GM19025 (cell line): ENCODE data around the gene SKAP1.
"Not testable (repeated sequence)": the region's sequence is repeated elsewhere in the genome, so short reads cannot be mapped to it uniquely, and the experiment has no call there.

Source experiments
- ATAC-seq: cut with Tn5 transposase; IDR thresholded peaks from one replicate; pipeline ENCODE4 v1.9.1; 2021; ENCODE audit warnings: mild to moderate bottlenecking, low read depth, moderate library complexity; ENCODE audit not compliant: unreplicated experiment

SKAP1 gene

DNA sequence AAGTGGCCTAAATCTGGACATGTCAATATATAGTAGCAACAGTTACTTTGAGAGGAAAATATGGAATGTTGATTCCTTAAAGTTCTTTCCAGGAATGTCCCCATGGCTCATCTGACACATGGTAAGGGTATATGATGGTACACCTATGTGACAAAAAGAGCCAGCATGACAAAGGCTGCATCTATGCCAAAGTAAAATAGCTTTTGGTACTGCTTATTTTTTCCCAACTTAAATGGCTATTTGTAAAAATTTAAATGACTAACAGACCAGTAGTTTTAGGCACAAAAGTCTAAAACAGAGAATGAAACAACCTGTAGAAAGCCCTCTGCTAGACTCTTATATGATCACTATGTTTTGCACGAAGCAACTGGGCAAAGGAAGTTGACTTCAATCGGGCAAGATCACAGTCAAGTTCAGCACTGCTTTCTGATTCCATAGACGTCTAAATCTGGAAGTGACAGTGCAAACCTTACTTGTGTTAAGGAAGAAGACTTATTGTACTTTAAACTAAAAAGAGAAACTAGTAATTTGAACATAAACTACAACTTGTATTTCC lies 135.1 kb downstream of the SKAP1 start:
- no peak for ATAC-seq

DNA sequence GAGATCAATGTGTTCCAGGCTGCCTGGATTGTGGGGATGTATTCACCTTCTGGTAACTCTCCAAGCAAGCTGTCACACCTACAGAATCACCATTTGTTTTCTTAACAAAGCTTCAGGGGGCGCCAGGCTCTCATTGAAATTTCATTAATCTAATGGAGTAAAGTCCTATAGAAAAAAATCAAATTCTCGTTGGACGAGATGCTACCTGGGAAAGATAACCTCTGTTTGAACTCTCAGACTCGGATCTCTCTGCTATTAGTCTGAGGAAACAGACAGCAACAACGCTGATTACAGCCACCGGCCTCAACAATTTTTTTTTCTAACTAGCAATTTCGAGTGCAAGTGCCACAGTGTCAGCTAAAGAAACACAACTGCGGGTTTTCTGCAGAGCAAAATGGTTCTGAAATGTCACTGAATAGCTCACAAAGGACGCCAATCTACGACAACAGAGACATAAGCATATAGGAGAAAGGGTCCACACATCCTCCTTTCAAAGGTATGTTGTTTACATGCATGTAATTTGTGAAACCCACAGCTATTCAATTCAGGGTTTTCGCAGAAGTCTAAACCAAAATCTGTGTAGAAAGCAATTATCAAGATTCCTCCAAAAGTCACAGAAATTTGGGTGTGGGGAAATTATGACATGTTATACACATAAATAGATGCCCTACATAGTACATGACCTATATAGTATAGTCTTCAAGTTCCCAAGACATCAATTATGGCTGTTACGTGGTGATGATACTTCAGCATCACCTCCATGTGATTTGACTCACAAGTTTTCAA lies 135.8 kb downstream of the SKAP1 start:
- no peak for ATAC-seq

DNA sequence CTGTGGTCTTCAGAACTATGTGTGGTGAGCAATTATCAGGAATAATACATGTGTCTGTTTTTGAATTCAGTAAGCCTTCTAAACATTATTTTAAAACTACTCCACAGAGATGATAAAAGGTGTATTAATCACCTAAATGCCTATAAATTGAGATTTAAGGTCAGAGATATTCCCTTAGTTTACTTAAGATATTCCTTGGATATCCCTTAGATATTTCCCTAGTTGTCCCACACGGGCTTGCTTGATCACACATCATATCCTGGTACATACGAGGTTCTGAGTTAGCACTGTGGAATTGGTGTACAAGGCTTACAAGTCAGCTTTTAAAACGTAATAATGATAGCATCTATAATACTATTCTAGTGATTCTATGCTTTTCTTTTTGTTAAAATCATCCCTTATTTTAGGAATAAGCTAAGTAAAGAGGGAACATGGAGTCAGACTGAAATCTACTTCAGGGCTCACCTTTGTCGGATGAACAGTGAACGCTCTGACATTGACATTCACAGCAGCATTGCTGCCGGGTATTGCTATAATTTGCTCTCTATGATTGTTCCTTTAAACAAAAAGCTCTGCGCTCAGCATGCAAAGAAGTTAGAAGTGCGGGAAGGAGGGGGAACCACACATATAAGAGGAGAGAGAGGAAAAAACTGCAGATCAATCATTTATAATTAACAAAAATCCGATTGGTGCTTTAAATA lies 136.5 kb downstream of the SKAP1 start:
- no peak for ATAC-seq

DNA sequence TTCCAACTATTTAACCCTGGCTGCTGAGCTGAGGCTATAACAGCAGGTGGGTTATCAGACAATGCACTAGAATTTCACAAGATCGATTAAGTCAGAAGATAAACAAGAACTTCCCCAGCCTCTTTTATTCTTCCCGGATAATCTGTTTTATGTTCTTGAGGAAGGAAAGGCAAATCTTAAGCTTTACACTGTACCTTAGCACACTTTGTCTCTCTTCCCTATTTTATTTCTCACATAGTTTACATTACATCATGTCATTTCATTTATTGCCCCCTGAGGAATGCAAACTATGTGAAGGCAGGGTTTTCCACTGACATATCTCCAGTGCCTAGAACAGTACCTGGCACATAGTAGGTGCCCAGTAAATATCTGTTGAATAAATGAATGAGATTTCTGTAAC lies 139.6 kb downstream of the SKAP1 start:
- ATAC-seq, result no peak

DNA sequence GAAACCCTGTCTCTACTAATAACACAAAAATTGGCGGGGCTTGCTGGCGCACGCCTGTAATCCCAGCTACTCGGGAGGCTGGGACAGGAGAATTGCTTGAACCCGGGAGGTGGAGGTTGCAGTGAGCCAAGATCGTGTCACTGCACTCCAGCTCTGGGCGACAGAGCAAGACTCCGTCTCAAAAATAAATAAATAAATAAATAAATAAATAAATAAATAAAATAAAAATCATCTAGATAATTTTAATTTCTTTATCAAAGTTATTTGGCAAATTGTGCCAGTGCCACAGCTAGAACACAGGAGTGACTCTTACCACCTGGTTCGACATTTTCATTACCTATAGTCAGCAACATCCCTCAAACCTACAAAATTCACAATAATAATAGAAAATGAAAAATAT lies 143.1 kb downstream of the SKAP1 start:
- ATAC-seq, result not testable (repeated sequence)

DNA sequence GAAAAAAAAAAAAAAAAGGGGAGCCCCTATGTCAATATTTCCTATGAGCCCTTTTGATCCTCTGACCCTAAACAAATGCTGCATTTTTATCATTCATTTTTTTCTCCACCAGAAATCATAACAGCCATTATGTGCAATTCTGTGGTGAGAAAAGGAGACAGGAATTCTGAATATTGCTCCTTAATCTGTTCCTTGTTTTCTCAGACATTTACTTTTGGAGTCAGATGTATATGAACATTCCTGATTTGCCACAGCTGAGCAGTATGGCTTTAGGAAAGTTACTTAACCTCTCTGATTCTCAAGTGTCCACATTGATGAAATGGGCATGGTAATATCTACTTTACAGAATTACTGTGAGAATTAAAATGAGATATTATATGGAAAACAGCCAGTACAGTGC lies 144.4 kb downstream of the SKAP1 start:
- no peak for ATAC-seq

DNA sequence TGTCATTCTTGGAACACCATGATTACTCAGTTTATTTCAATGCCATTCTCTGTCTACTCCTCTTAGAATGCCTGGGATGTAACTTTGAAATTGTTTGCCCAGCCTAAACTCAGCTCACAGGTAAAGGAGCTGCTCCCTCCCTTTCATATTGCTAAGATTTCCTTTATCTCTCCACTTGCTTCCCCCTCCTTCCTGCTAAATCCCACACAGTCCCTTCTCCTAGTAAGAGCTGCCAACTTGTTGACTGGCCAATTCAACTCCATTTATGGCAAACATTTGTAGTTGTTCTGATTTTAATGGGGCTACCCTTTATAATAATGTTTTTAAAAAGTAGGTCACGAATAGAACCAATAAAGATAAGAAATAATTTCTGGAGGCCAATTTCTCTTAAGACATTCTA lies 146.1 kb downstream of the SKAP1 start:
- ATAC-seq, result no peak

DNA sequence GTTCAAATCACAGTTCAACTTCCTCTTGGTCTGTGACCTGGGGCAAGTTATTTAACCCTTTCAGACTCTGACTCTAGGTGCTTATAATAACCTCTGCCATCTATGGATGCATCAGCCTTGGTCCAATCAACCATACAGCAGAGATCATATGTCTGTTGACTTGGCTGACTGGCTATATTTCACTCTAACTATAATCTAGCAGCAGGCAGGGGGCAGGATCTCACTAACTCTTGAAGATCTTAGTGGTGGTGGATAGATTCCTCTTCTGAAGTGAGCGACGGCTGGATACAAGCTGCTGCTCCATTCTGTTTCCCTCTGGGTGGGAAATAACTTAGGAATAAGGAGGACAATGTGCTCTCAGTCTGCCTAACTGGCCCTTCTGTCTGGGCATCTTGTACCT lies 146.6 kb downstream of the SKAP1 start:
- no peak for ATAC-seq

DNA sequence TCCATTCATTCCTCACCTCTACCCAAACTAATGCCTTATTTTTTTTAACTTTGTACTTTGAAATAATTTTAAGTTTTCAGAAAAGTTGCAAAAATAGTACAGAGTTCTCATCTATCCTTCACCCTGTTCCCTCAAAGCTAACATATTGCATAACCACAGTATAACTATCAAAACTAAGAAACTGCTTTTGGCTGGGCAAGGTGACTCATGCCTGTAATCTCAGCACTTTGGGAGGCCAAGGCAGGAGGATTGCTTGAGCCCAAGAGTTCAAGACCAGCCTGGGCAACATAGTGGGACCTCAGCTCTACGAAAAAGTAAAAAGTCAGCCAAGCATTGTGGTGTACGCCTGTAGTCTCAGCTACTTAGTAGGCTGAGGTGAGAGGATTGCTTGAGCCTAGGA lies 147.7 kb downstream of the SKAP1 start:
- no peak for ATAC-seq

DNA sequence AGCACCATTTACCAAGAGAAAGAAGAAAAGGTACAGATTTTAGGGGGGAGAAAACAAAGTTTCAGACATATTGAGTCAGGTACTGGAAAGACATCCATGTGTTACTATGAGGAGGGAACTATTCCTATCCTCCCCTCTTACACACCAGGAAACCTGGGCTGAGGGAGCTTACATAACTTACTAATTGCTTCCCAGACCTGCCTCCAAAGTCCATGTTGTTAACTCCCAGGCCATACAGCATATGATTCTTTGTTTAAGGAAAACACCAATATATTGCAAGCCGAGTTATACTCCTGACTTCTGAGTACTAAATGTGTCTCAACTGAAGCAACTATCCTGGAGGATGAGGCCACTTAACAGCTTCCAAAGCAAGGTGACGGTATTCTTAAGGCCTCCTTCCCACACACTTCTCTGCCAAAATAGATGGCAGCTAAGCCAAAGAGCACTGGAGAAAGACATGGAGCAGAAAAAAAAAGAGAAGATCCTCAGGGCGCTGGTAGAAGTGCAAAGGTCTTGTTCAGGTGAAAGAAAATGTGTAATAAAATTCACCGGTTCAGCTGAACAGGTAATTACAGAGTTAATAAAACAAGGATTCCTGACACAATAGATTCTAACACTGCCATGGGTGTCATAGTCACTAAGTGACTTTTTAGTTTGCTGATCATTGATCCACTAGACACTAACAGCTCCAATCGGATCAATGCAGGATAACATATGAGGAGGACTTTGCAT lies 151.1 kb downstream of the SKAP1 start:
- no peak for ATAC-seq

DNA sequence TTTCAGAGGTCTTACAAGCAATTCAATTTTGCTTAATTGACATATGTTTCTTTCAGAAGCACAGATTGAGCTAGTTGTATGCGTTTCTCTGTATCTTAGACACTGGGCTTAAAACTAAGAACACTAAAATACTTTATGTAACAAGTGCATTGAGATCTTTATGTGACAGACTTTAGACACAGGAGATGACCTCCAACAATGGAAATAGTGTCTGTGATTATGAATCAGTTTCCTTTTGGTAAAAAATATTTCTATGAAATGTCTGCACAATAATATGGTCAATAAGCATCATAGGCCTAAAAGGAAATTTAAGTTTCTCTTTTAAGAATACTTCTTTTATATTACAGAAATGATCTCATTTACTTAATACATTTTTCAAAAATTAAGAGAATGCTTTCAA lies 153.2 kb downstream of the SKAP1 start:
- ATAC-seq, result no peak

DNA sequence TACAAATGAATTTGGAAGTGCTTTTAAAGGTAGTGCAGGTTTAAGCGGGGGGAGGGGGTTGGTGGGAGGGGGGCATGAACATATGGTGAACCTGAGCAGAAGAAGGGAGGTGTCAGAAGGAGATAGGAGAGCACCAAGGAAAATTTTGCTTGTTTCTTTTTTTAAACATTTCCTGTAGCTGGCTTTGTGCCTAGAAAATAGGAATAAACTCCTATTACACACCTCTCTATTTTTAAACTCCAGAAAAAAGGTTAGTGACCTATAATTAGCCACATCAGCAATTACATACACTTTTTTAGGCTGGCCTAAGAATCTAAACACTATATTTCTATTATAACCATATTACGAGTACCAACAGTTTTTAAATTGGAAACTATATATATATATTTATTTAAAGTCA lies 159.1 kb downstream of the SKAP1 start:
- ATAC-seq, result no peak

DNA sequence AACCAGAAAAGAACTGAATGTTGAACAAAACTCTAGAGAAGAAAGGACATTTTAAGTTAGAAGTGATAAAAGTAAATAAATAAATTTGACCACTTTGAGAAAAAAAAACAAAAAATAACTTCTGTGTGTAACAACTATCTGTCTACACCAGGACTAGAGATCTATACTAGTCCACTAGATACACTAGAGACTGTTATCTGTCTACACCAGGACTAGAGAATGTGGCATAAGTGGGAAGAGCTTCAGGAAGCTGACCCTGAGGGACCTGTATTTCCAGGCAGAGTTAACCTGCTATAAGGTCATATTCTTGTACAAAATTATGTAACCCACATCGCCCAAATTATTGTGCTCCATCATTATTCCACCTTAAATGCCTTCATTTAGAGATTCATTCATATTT lies 160.8 kb downstream of the SKAP1 start:
- ATAC-seq, result no peak

DNA sequence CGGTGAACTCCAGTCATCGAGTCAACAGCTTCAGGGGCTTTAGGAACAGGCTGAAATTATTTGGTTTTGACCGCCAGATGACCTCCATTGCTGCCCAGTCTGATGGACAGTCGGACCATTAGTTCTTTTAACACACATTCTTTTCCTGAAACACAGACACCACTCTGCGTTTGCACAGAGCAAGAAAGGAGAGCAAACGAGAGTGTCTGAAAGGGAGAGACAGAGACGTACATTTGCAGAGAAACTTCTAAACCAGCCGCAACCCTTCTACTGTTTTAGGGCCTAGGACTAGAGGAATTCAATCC lies 166.3 kb downstream of the SKAP1 start:
- ATAC-seq, result no peak

DNA sequence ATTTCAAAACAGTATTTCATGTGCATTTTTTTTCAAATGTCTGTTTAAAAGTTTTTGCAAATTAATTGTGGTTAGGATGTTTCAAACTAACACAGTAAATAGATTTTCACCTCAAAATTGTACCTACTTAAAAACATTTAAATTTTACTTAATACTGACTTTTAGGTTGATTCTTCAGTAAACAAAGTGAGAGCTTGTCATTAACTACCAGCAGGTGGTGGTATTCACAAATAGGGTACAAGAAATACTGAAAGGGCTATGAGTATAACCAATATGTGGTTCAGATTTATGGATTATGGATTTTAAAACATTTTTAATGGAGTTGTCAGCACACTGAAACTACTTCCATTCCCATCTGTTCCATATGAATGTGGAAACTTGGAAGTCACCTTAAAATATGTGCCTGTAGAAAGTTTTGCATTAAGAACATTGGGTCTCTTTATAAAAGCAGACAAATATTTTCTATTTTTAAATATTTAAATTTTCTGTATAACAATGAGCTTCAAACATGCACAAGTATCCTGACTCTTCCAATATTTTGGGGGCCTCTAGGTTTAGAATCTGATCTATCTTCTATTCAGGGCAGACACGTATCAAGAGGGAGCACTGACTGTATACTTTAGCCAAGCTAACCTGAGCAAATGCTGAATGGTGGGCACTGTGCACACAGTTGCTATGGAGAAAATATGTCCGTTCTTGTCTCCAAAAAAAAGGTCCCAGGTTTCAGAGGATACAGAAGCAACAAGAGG lies 166.9 kb downstream of the SKAP1 start:
- no peak for ATAC-seq

DNA sequence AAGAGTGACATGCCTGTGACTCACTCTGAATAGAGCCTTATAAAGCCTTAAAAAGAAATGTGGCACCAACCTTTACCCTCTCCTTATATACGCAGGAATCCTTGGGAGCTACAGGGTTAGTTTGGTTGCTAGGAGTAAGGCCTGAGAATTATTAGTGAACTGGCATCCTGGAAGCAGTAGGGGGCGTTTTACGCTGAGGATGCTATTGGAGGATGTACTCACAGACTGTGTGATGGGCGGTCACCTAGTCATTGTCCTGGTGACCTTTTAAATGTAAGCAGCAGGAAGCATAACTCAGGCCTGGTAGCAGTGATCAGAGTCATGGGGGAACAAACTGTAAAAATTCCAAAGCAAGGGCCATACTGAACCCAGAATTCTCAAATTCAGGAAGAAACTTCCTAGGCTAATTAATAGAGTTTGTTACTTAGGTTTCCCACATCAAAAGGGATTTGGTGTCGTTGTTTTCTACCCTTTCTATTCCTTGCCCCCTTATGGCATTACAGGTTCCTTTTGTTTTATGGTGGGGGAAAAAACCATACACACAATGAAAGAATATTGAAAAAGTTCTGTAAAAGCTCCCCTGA lies 168.6 kb downstream of the SKAP1 start:
- no peak for ATAC-seq

DNA sequence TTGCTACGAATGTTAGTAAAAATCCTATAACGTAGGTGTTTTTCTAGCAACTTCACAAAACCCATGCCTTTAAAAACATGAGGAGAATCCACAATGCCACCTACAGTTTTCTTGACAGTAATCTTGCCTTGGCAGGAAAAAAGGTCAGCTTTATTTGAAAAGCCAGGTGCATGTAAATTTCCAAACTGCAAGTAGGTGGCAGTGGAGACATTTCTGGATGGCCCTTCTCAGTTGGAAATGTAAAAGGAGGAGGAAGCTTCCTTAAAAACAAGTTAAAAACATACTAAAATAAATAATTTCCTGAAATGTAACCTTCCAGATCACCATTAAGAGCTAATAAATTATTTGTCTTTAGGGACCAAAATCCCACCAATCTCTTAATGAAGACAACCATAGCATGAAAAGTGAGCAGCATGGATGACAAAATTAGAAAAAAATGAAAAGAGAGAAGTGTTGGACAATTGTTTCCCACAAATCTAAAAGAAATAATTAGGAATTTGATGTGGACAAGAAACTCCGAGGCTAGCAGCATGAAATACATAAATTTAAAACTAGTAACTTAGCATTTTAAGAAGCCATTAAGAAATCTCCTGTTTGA lies 170.2 kb downstream of the SKAP1 start:
- no peak for ATAC-seq

DNA sequence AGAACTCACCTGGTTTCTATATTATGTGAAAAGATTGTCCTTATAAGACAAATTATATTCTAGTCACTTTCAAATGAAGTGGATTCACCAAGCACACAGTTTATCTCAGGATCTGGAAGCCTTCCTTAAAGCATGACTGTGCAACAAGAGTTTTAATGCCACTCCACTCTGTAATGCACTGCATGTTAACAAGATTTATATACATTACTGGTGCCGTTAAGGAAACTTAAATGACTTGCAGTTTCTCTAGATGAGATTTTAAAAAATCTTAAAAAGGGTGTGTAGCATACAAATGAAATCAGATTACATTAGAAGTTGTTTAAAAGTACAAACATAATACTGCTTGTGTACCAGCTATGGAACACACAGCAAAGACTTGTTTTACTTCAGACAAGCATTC lies 171.7 kb downstream of the SKAP1 start:
- ATAC-seq, result no peak

DNA sequence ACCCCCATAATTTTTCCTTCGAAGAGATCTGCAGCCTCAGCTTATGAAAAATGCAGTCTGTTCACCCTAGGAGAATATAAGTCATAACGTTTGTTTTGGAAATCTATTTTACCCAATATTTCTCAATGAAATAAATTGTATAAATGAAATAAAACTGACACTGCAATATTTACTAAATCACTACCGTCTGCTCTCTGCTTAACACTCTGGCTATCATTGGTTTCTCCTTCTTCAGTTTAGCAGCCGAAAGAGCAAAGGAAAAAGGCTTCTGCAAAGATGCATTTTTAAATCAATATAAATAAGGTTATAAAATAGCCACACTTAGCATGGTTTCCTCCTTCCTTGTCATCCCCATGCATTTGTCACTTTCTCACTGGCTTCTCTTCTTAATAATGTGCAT lies 174.3 kb downstream of the SKAP1 start:
- ATAC-seq, result no peak

DNA sequence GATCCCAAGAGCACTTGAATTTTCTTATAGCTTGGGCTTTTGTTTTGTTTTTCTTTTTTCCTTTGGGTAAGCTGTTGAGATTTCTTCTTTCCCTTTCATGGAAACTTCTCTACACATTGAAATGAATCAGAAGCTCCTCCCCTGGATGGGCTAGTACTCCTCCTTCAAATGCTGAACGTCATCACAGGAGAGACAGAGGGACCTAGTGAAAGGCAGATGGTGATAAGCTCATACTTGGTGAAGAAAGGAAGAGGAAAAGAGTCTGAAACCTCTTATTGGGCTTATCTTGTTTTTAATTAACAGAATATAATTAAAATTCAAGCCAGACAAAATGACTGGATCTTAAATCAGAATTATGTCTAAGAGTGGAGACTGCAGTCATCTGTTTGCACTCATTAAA lies 175.1 kb downstream of the SKAP1 start:
- no peak for ATAC-seq
